A673 (cell line): Measurements from ENCODE around the gene CORO2A. TPM values are rescaled to one million over a fixed set of nuclear protein-coding genes. Genes with fewer than 3 reads are reported as not detected.

Experiments
- BruUV-seq: library from RNA; stranded (reverse); fragments of 400-500 nt; replicated peaks from 2 replicates; lab custom pipeline; 2021; lab: Mats Ljungman, UMichigan
- CTCF ChIA-PET: fragments of 300-600 bp; sonication (Branson Sonifier 250); formaldehyde crosslinking; loops from one replicate; lab custom pipeline; 2022; ENCODE audit warnings: antibody characterized with exemption; lab: Charles Lee
- POLR2A ChIA-PET: fragments of 300-600 bp; sonication (Branson Sonifier 250); formaldehyde crosslinking; loops from one replicate; lab custom pipeline; 2022; ENCODE audit warnings: antibody characterized with exemption; ENCODE audit not compliant: low non-redundant PET; lab: Charles Lee
- DNase-seq: peaks from one replicate; pipeline ENCODE4 v3.0.0-alpha.2; 2015; ENCODE audit warnings: low spot score
- H3K27ac ChIP-seq: fragments of 200-600 bp; sonication (generic); 2 replicates; pipeline ENCODE4 v1.5.1; 2016; ENCODE audit warnings: mixed run types, low read depth, mild to moderate bottlenecking, mixed read lengths, antibody characterized with exemption, low read length; ENCODE audit not compliant: poor library complexity, severe bottlenecking
- H3K27me3 ChIP-seq: fragments of 200-600 bp; sonication (generic); replicated peaks from 2 replicates; pipeline ENCODE4 v1.6.1; 2017; ENCODE audit warnings: mixed run types, low read depth, mild to moderate bottlenecking, mixed read lengths, antibody characterized with exemption, low read length; ENCODE audit not compliant: insufficient read depth, poor library complexity
- H3K36me3 ChIP-seq: fragments of 200-600 bp; sonication (generic); 2 replicates; pipeline ENCODE4 v1.6.1; 2016; ENCODE audit warnings: mixed run types, mild to moderate bottlenecking, mixed read lengths, antibody characterized with exemption, low read length; ENCODE audit not compliant: insufficient read depth, poor library complexity, severe bottlenecking
- H3K4me1 ChIP-seq: fragments of 200-600 bp; sonication (generic); 2 replicates; pipeline ENCODE4 v1.6.1; 2017; ENCODE audit warnings: mixed run types, mild to moderate bottlenecking, mixed read lengths, antibody characterized with exemption, low read length; ENCODE audit not compliant: insufficient read depth, poor library complexity, severe bottlenecking
- H3K4me3 ChIP-seq: fragments of 200-600 bp; sonication (generic); 2 replicates; pipeline ENCODE4 v1.5.1; 2016; ENCODE audit warnings: low read depth, mixed run types, mild to moderate bottlenecking, mixed read lengths, low read length; ENCODE audit not compliant: poor library complexity, severe bottlenecking
- H3K9me3 ChIP-seq: fragments of 200-600 bp; sonication (generic); 2 replicates; pipeline ENCODE4 v1.6.1; 2016; ENCODE audit warnings: mixed run types, low read depth, mild to moderate bottlenecking, mixed read lengths, antibody characterized with exemption, low read length; ENCODE audit not compliant: poor library complexity, severe bottlenecking
- CTCF ChIP-seq: fragments of 300-800, 200-600 bp; sonication (generic); conservative IDR thresholded peaks from 2 replicates; pipeline ENCODE4 v1.5.1; 2017; ENCODE audit warnings: low read depth, mild to moderate bottlenecking, antibody characterized with exemption, low read length, moderate library complexity, mixed read lengths
- EZH2 ChIP-seq: fragments of 200-600 bp; sonication (generic); IDR thresholded peaks from 2 replicates; pipeline ENCODE4 v1.6.1; 2017; ENCODE audit warnings: borderline replicate concordance, low read depth, mild to moderate bottlenecking, mixed read lengths, antibody characterized with exemption, low read length; ENCODE audit not compliant: poor library complexity, severe bottlenecking
- intact Hi-C: fragments of 100-400 bp; cut with micrococcal nuclease; formaldehyde crosslinking; loops from one replicate; pipeline ENCODE4 v1.10.0; 2022; ENCODE audit not compliant: unreplicated experiment
- total RNA-seq: library from RNA; stranded (reverse); gene quantifications from 2 replicates; pipeline ENCODE4 v1.2.3, GENCODE V29; 2021

Gene CORO2A
- total RNA-seq, 1 experiment from 2014 or later = 0.52 TPM

- Histone ChIP-seq H3K36me3 (no peaks in the 10 kb centered on the region), H3K4me1 (peaks cover 17% of the 10 kb centered on the region), H3K27ac (no peak overlapping the region), H3K4me3 (no peak overlapping the region), H3K9me3 (no peaks in the 10 kb centered on the region), H3K27me3 (no peaks in the 10 kb centered on the region)
- ChIA-PET CTCF (no interaction called here), POLR2A (no interaction called here)
- intact Hi-C loops = no loop called here
- no TSS peak for BruUV-seq
- TF ChIP-seq EZH2 (no peak), CTCF (no peak)
- no peak for DNase-seq
Observed at GRCh38 chr9:98219364-98219716, 26.9 kb upstream of the CORO2A start.

- BruUV-seq = no TSS peak
- peaks cover 17% of the 10 kb centered on the region for H3K4me1 ChIP-seq
- DNase-seq = no peak
- CTCF ChIA-PET = no interaction called here
- no peaks in the 10 kb centered on the region for H3K36me3 ChIP-seq
- no peaks in the 10 kb centered on the region for H3K27me3 ChIP-seq
- no peak overlapping the region for H3K4me3 ChIP-seq
- no peaks in the 10 kb centered on the region for H3K9me3 ChIP-seq
- no peak for TF ChIP-seq CTCF
- no peak for TF ChIP-seq EZH2
- H3K27ac ChIP-seq = no peak overlapping the region
- intact Hi-C loops = no loop called here
- POLR2A ChIA-PET = no interaction called here
Observed at GRCh38 chr9:98218562-98219363, 26.3 kb upstream of the CORO2A start.

DNA sequence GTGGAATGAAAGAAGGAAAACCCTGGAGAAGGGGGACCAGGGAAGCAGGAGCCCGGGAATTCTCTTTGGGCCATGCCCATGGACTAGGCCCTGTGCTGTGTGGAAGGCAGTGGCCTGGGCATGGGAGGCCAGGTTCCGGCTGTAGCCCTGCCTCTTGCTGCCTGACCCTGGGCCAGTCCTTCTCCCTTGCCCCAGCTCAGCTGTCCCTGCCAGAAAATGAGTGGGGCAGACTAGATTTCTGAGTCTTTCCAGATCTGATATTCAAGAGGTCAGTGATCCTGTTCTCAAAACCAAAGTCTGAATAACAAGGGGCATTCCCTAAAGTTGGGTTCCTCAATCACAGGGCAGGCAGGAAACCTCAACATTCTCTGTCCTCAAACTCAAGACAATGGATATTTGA lies 24.8 kb upstream of the CORO2A start:
- TF ChIP-seq EZH2 = no peak
- no peak for TF ChIP-seq CTCF
- BruUV-seq = no TSS peak

More for the DNA sequence above, 24.8 kb upstream of the CORO2A start:
- Histone ChIP-seq H3K36me3 (no peaks in the 10 kb centered on the region), H3K27me3 (no peaks in the 10 kb centered on the region), H3K27ac (no peak overlapping the region), H3K4me3 (no peak overlapping the region), H3K9me3 (no peaks in the 10 kb centered on the region), H3K4me1 (peaks cover 3% of the 10 kb centered on the region)
- ChIA-PET CTCF (no interaction called here), POLR2A (no interaction called here)
- DNase-seq = no peak
- intact Hi-C loops = no loop called here
